Esophagus muscularis mucosa (tissue), 4 donors: ENCODE results near the gene RPA3. TPM values are rescaled to one million over a fixed set of nuclear protein-coding genes. Genes with fewer than 3 reads are reported as not detected.

ENCODE experiments used
- DNase-seq: peaks from one replicate; pipeline ENCODE4 v3.0.0-alpha.2; 2017; ENCODE audit errors: extremely low spot score
- H3K27ac ChIP-seq, 4 donors: fragments of 200-600 bp; sonication (generic); replicated peaks in 1 of 4; 1 replicate in 3 of 4; 2 replicates in 1 of 4; pipeline ENCODE4 v1.5.1; 2016 to 2019; ENCODE audit warnings: mild to moderate bottlenecking in 1 of 4
- H3K27me3 ChIP-seq, 4 donors: fragments of 200-600 bp; sonication (generic); one replicate each; pipeline versions ENCODE4 v1.5.1 to v1.6.0; 2016 to 2019
- H3K36me3 ChIP-seq, 4 donors: fragments of 200-600 bp; sonication (generic); one replicate each; pipeline ENCODE4 v1.5.1; 2016 to 2019
- H3K4me1 ChIP-seq, 4 donors: fragments of 200-600 bp; sonication (generic); one replicate each; pipeline ENCODE4 v1.5.1; 2016 to 2019
- H3K4me3 ChIP-seq, 4 donors: fragments of 200-600 bp; sonication (generic); 1 replicate in 2 of 4; 2 replicates in 2 of 4; pipeline ENCODE4 v1.5.1; 2016 to 2019; ENCODE audit warnings: mild to moderate bottlenecking in 4 of 4, moderate library complexity in 1 of 4
- H3K9me3 ChIP-seq, 4 donors: fragments of 200-600 bp; sonication (generic); 1 replicate in 3 of 4; 2 replicates in 1 of 4; pipeline ENCODE4 v1.5.1; 2016 to 2019
- EP300 ChIP-seq: sonication (generic); formaldehyde crosslinking; IDR thresholded peaks from one replicate; pipeline ENCODE4 v1.6.1; 2017; ENCODE audit warnings: antibody characterized with exemption
- POLR2A ChIP-seq: fragments of 450-650 bp; IDR thresholded peaks from one replicate; pipeline ENCODE4 v1.6.1; 2017; ENCODE audit warnings: antibody characterized with exemption, moderate library complexity, mild to moderate bottlenecking, low read depth
- POLR2AphosphoS5 ChIP-seq, 2 donors: sonication (generic); formaldehyde crosslinking; IDR thresholded peaks; one replicate each; pipeline ENCODE4 v1.6.1; 2017; ENCODE audit warnings: antibody characterized with exemption in 2 of 2
- WGBS: methylation state at CpG from one replicate; pipeline ENCODE4 v1.1.5; 2018; 5-methylcytosine and 5-hydroxymethylcytosine counted together
- intact Hi-C: fragments of 100-400 bp; cut with DNase I; formaldehyde crosslinking; loops from one replicate; pipeline ENCODE4 v1.15.1; 2023
- total RNA-seq, 4 donors: library from RNA; depleted of rRNA; stranded (reverse); fragments of >200 nt; gene quantifications; one replicate each; pipeline versions ENCODE4 v1.1.0 to v1.2.1, GENCODE V29; 2016
- TF ChIP-seq, protein P1 (sequence below), 3 experiments: fragments of 200-600 bp in 2 of 3; fragments of 450-650 bp in 1 of 3; sonication (generic) in 2 of 3; IDR thresholded peaks; one replicate each; pipeline ENCODE4 v1.5.1; 2017 to 2019; ENCODE audit warnings: antibody characterized with exemption in 3 of 3, mild to moderate bottlenecking in 2 of 3, moderate library complexity in 1 of 3

The RPA3 gene
- total RNA-seq, 4 donors from 2014 or later = 11.5 to 22.0 (median 16.3) TPM

DNA sequence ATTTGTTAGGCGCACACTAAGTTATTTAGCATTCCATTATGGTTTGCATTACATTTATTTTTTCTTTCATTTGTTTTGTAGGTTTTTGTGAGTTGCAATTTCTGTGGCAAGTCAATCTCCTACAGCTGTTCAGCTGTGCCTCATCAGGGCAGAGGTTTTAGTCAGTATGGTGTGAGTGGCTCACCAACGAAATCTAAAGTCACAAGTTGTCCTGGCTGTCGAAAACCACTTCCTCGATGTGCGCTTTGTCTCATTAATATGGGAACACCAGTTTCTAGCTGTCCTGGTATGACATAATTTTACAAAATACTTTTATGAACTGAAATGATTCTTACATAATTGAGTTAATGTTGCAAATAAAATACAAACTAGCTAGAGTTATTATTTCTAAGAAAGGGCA lies 122.2 kb downstream of the RPA3 start:
- intact Hi-C loops = no loop called here
- Histone ChIP-seq H3K27ac (no peak overlapping the region), H3K36me3 (peaks cover 5 to 62% (median 40%) of the 10 kb centered on the region in 4 donors), H3K27me3 (no peaks in the 10 kb centered on the region), H3K4me3 (no peak overlapping the region), H3K9me3 (no peaks in the 10 kb centered on the region), H3K4me1 (no peaks in the 10 kb centered on the region)
- TF ChIP-seq EP300 (no peak), POLR2A (no peak), POLR2AphosphoS5 (IDR thresholded peaks at IDR 0.05) (no peak)
- TF ChIP-seq, protein P1, sequence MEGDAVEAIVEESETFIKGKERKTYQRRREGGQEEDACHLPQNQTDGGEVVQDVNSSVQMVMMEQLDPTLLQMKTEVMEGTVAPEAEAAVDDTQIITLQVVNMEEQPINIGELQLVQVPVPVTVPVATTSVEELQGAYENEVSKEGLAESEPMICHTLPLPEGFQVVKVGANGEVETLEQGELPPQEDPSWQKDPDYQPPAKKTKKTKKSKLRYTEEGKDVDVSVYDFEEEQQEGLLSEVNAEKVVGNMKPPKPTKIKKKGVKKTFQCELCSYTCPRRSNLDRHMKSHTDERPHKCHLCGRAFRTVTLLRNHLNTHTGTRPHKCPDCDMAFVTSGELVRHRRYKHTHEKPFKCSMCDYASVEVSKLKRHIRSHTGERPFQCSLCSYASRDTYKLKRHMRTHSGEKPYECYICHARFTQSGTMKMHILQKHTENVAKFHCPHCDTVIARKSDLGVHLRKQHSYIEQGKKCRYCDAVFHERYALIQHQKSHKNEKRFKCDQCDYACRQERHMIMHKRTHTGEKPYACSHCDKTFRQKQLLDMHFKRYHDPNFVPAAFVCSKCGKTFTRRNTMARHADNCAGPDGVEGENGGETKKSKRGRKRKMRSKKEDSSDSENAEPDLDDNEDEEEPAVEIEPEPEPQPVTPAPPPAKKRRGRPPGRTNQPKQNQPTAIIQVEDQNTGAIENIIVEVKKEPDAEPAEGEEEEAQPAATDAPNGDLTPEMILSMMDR (IDR thresholded peaks at IDR 0.05) = no peak
- no peak for DNase-seq
- 91% methylated on average over 5 of the region's 5 CpGs for WGBS

DNA sequence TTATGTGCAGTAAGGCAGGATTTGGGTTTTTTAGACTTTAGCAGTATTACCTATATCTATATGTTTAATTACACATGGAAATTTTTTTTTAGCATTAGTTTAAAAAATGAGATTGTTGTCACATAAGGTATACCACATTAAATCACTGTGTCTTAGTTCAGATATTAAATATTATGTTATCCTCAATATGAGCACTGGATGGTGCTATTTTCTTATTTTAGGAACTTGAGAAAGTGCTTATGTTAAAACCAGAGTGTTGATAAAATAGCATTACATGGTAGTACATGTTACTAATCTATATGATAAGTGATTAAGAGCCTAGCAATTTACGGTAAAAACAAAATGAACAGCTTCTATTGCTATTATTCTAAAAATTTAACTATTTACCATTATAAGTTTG lies 123.0 kb downstream of the RPA3 start:
- WGBS = 81% methylated on average over 1 of the region's 1 CpG
- peaks cover 5 to 61% (median 40%) of the 10 kb centered on the region in 4 donors for H3K36me3 ChIP-seq
- intact Hi-C loops = no loop called here

More for the DNA sequence above, 123.0 kb downstream of the RPA3 start:
- Histone ChIP-seq H3K9me3 (no peaks in the 10 kb centered on the region), H3K4me1 (no peaks in the 10 kb centered on the region), H3K27me3 (no peaks in the 10 kb centered on the region), H3K4me3 (no peak overlapping the region), H3K27ac (no peak overlapping the region)
- TF ChIP-seq, protein P1 (IDR thresholded peaks at IDR 0.05) = peak in 2 of 3 experiments; percentile 4 to 29
- TF ChIP-seq POLR2AphosphoS5 (IDR thresholded peaks at IDR 0.05) = no peak
- DNase-seq = no peak

Other genes with a start within 250 kb of the RPA3 start
- gene COL28A1, start 182.7 kb downstream of the RPA3 start, total RNA-seq = 10 to 100 TPM; 15.1 to 23.7 (median 18.3) TPM
- gene MIOS, start 151.7 kb downstream of the RPA3 start, total RNA-seq = 10 to 100 TPM; 17.5 to 32.5 (median 25.7) TPM
- 10 to 100 TPM in 2 of 4 donors, 1 to 10 TPM in 2; 6.1 to 11.2 (median 9.3) TPM for gene UMAD1, start 77.9 kb downstream of the RPA3 start, total RNA-seq